Trophoblast cell (in vitro differentiated cells and primary cell): ENCODE results near the gene ID1.

Experiments used
- DNase-seq, 2 donors: peaks; one replicate each; pipeline ENCODE4 v3.0.0-alpha.2; 2016
- H2AFZ ChIP-seq: 2 replicates; pipeline ENCODE4 v1.6.1; 2013; ENCODE audit warnings: low read length, moderate library complexity, mild to moderate bottlenecking; ENCODE audit not compliant: insufficient read depth, poor library complexity
- H2AK5ac ChIP-seq: 2 replicates; pipeline ENCODE4 v1.6.1; 2013; ENCODE audit warnings: mild to moderate bottlenecking, low read length
- H2BK120ac ChIP-seq: 2 replicates; pipeline ENCODE4 v1.6.1; 2013; ENCODE audit warnings: low read length, mild to moderate bottlenecking, moderate library complexity; ENCODE audit not compliant: insufficient read depth, poor library complexity
- H2BK12ac ChIP-seq: 2 replicates; pipeline ENCODE4 v1.6.1; 2013; ENCODE audit warnings: mild to moderate bottlenecking, low read length, moderate library complexity
- H2BK5ac ChIP-seq: 2 replicates; pipeline ENCODE4 v1.6.1; 2013; ENCODE audit warnings: low read length, low read depth, moderate library complexity, mild to moderate bottlenecking; ENCODE audit not compliant: poor library complexity
- H3K14ac ChIP-seq: 2 replicates; pipeline ENCODE4 v1.6.1; 2013; ENCODE audit warnings: mild to moderate bottlenecking, low read length
- H3K18ac ChIP-seq: 2 replicates; pipeline ENCODE4 v1.6.1; 2013; ENCODE audit warnings: mild to moderate bottlenecking, low read length
- H3K23ac ChIP-seq: 2 replicates; pipeline ENCODE4 v1.6.1; 2013; ENCODE audit warnings: low read length
- H3K27ac ChIP-seq: 2 replicates; pipeline ENCODE4 v1.5.1; 2013; ENCODE audit warnings: low read depth, mild to moderate bottlenecking, inconsistent platforms, low read length, moderate library complexity
- H3K27me3 ChIP-seq: 2 replicates; pipeline ENCODE4 v1.6.1; 2013; ENCODE audit warnings: inconsistent platforms, mild to moderate bottlenecking, low read length, moderate library complexity; ENCODE audit not compliant: insufficient read depth
- H3K36me3 ChIP-seq, 2 experiments: 1 replicate in 1 of 2; 2 replicates in 1 of 2; pipeline ENCODE4 v1.6.1; 2013; ENCODE audit warnings: low read length in 2 of 2, mild to moderate bottlenecking in 2 of 2, moderate library complexity in 1 of 2; ENCODE audit not compliant: insufficient read depth in 2 of 2, control insufficient read depth in 1 of 2
- H3K4ac ChIP-seq: 2 replicates; pipeline ENCODE4 v1.6.1; 2013; ENCODE audit warnings: low read depth, mild to moderate bottlenecking, low read length, moderate library complexity
- H3K4me1 ChIP-seq, 2 experiments: 1 replicate in 1 of 2; 2 replicates in 1 of 2; pipeline ENCODE4 v1.6.1; 2013; ENCODE audit warnings: low read length in 2 of 2, mild to moderate bottlenecking in 2 of 2, moderate library complexity in 1 of 2; ENCODE audit not compliant: insufficient read depth in 2 of 2, control insufficient read depth in 1 of 2
- H3K4me2 ChIP-seq: 2 replicates; pipeline ENCODE4 v1.6.1; 2013; ENCODE audit warnings: inconsistent platforms, mild to moderate bottlenecking, low read length, moderate library complexity
- H3K4me3 ChIP-seq: 2 replicates; pipeline ENCODE4 v1.5.1; 2013; ENCODE audit warnings: mild to moderate bottlenecking, low read depth, low read length, inconsistent platforms
- H3K79me1 ChIP-seq: one replicate; pipeline ENCODE4 v1.6.1; 2013; ENCODE audit warnings: low read length
- H3K79me2 ChIP-seq: 2 replicates; pipeline ENCODE4 v1.6.1; 2013; ENCODE audit warnings: low read length, mild to moderate bottlenecking; ENCODE audit not compliant: control insufficient read depth, insufficient read depth, poor library complexity
- H3K9ac ChIP-seq: 2 replicates; pipeline ENCODE4 v1.6.1; 2013; ENCODE audit warnings: mild to moderate bottlenecking, low read length
- H3K9me3 ChIP-seq: 2 replicates; pipeline ENCODE4 v1.6.1; 2013; ENCODE audit warnings: low read depth, mild to moderate bottlenecking, control low read depth, inconsistent platforms, low read length; ENCODE audit not compliant: insufficient read depth
- H4K12ac ChIP-seq: 2 replicates; pipeline ENCODE4 v1.6.1; 2013; ENCODE audit warnings: low read depth, mild to moderate bottlenecking, low read length, moderate library complexity
- H4K8ac ChIP-seq: 2 replicates; pipeline ENCODE4 v1.6.1; 2013; ENCODE audit warnings: low read depth, mild to moderate bottlenecking, low read length, moderate library complexity
- H4K91ac ChIP-seq: one replicate; pipeline ENCODE4 v1.6.1; 2013; ENCODE audit warnings: low read depth, mild to moderate bottlenecking, low read length, moderate library complexity
- WGBS: extraction: QIAGEN DNeasy Blood & Tissue Kit; methylation state at CpG from one replicate; pipeline ENCODE4 v1.1.7; 2013; ENCODE audit warnings: missing lambda C conversion rate; ENCODE audit not compliant: insufficient read length, insufficient coverage; ENCODE audit errors: extremely low coverage; 5-methylcytosine and 5-hydroxymethylcytosine counted together

The ID1 gene

GRCh38 chr20:31566319-31566657, 38.8 kb upstream of the ID1 start:
- peak overlapping the region; percentile 52 for H4K91ac ChIP-seq
- H3K9me3 ChIP-seq, result no peaks in the 10 kb centered on the region
- no peak overlapping the region for H3K4ac ChIP-seq
- H3K9ac ChIP-seq, result no peak overlapping the region
- H3K14ac ChIP-seq, result peak overlapping the region; percentile 8
- no CpG with 5 or more reads among the region's 1 CpG for WGBS
- peak overlapping the region; percentile 11 for H2AK5ac ChIP-seq
- no peak overlapping the region for H3K4me3 ChIP-seq
- H3K79me1 ChIP-seq, result peaks cover 44% of the 10 kb centered on the region
- H3K27ac ChIP-seq, result no peak overlapping the region
- H3K18ac ChIP-seq, result no peak overlapping the region
- H2BK5ac ChIP-seq, result peak overlapping the region; percentile 7
- H3K23ac ChIP-seq, result no peak overlapping the region
- H3K4me1 ChIP-seq, result peaks cover 23 to 37% of the 10 kb centered on the region in 2 experiments
- DNase-seq, result peak in 1 of 2 donors; percentile 42
- peaks cover 14% of the 10 kb centered on the region for H3K79me2 ChIP-seq
- H3K27me3 ChIP-seq, result no peaks in the 10 kb centered on the region
- no peak overlapping the region for H2AFZ ChIP-seq
- no peak overlapping the region for H4K12ac ChIP-seq
- H3K36me3 ChIP-seq, result peaks cover 67 to 79% of the 10 kb centered on the region in 2 experiments
- H3K4me2 ChIP-seq, result no peak overlapping the region
- no peak overlapping the region for H4K8ac ChIP-seq
- H2BK120ac ChIP-seq, result peak overlapping the region; percentile 3
- peak overlapping the region; percentile 20 for H2BK12ac ChIP-seq

GRCh38 chr20:31566658-31567379, 38.3 kb upstream of the ID1 start:
- WGBS, result no CpG with 5 or more reads among the region's 14 CpGs
- H3K79me2 ChIP-seq, result peaks cover 14% of the 10 kb centered on the region

GRCh38 chr20:31567380-31567720, 37.7 kb upstream of the ID1 start:
- H2BK120ac ChIP-seq, result peak overlapping the region; percentile 4
- H3K4ac ChIP-seq, result no peak overlapping the region
- peak overlapping the region; percentile 52 for H4K91ac ChIP-seq
- no peaks in the 10 kb centered on the region for H3K9me3 ChIP-seq
- no peak overlapping the region for H3K9ac ChIP-seq
- peaks cover 16% of the 10 kb centered on the region for H3K79me2 ChIP-seq
- H4K12ac ChIP-seq, result no peak overlapping the region
- DNase-seq, result no peak
- no peak overlapping the region for H3K4me2 ChIP-seq
- H2BK5ac ChIP-seq, result peak overlapping the region; percentile 35
- no peak overlapping the region for H3K23ac ChIP-seq
- peak overlapping the region; percentile 82 for H2BK12ac ChIP-seq
- H2AFZ ChIP-seq, result no peak overlapping the region
- no peak overlapping the region for H4K8ac ChIP-seq
- peaks cover 57 to 69% of the 10 kb centered on the region in 2 experiments for H3K36me3 ChIP-seq
- H3K27ac ChIP-seq, result peak overlapping the region; percentile 4
- peak overlapping the region; percentile 13 for H3K18ac ChIP-seq
- peak overlapping the region; percentile 51 for H2AK5ac ChIP-seq
- H3K27me3 ChIP-seq, result no peaks in the 10 kb centered on the region
- no peak overlapping the region for H3K4me3 ChIP-seq
- peak overlapping the region; percentile 71 for H3K14ac ChIP-seq
- peaks cover 45% of the 10 kb centered on the region for H3K79me1 ChIP-seq
- peaks cover 26 to 39% of the 10 kb centered on the region in 2 experiments for H3K4me1 ChIP-seq

More at GRCh38 chr20:31566658-31567379, 38.3 kb upstream of the ID1 start:
- Histone ChIP-seq H3K4me2 (no peak overlapping the region), H3K23ac (no peak overlapping the region), H3K14ac (peak overlapping the region; percentile 71), H4K91ac (peak overlapping the region; percentile 52), H3K9ac (no peak overlapping the region), H2BK12ac (peak overlapping the region; percentile 82), H3K36me3 (peaks cover 62 to 74% of the 10 kb centered on the region in 2 experiments), H4K8ac (no peak overlapping the region), H2AK5ac (peak overlapping the region; percentile 51), H3K79me1 (peaks cover 44% of the 10 kb centered on the region), H3K9me3 (no peaks in the 10 kb centered on the region), H2BK120ac (peak overlapping the region; percentile 4), H4K12ac (no peak overlapping the region), H3K27ac (peak overlapping the region; percentile 4), H3K27me3 (no peaks in the 10 kb centered on the region), H3K4ac (no peak overlapping the region), H2BK5ac (peak overlapping the region; percentile 35), H3K18ac (peak overlapping the region; percentile 20), H2AFZ (no peak overlapping the region), H3K4me3 (no peak overlapping the region), H3K4me1 (peaks cover 23 to 37% of the 10 kb centered on the region in 2 experiments)
- DNase-seq, result peak in 1 of 2 donors; percentile 77

GRCh38 chr20:31568041-31568731, 36.9 kb upstream of the ID1 start:
- peak overlapping the region; percentile 84 for H2BK12ac ChIP-seq
- H3K9ac ChIP-seq, result no peak overlapping the region
- H2BK5ac ChIP-seq, result peak overlapping the region; percentile 96
- no peak overlapping the region for H4K12ac ChIP-seq
- peak; percentile 94 to 96 for DNase-seq
- H3K4me3 ChIP-seq, result no peak overlapping the region
- H3K27me3 ChIP-seq, result no peaks in the 10 kb centered on the region
- peaks cover 45% of the 10 kb centered on the region for H3K79me1 ChIP-seq
- no peaks in the 10 kb centered on the region for H3K9me3 ChIP-seq
- peak overlapping the region; percentile 49 for H3K18ac ChIP-seq
- no peak overlapping the region for H3K4me2 ChIP-seq
- peak overlapping the region; percentile 2 for H2AFZ ChIP-seq
- H3K27ac ChIP-seq, result peak overlapping the region; percentile 73
- peak overlapping the region; percentile 45 for H4K8ac ChIP-seq
- no peak overlapping the region for H3K23ac ChIP-seq
- peaks cover 19% of the 10 kb centered on the region for H3K79me2 ChIP-seq
- peak overlapping the region; percentile 69 for H3K14ac ChIP-seq
- H3K36me3 ChIP-seq, result peaks cover 52 to 60% of the 10 kb centered on the region in 2 experiments
- no CpG with 5 or more reads among the region's 21 CpGs for WGBS
- H3K4ac ChIP-seq, result peak overlapping the region; percentile 30
- H4K91ac ChIP-seq, result peak overlapping the region; percentile 82
- peak overlapping the region; percentile 77 for H2BK120ac ChIP-seq
- peak overlapping the region; percentile 79 for H2AK5ac ChIP-seq
- peaks cover 27 to 38% of the 10 kb centered on the region in 2 experiments for H3K4me1 ChIP-seq
